ENCODE data around the gene SUMO1.
A peak's percentile ranks its signal among the peaks of the same experiment; 100 is the strongest.
"Not testable (repeated sequence)": the region's sequence is repeated elsewhere in the genome, so short reads cannot be mapped to it uniquely, and the experiment has no call there.

SUMO1 gene

DNA sequence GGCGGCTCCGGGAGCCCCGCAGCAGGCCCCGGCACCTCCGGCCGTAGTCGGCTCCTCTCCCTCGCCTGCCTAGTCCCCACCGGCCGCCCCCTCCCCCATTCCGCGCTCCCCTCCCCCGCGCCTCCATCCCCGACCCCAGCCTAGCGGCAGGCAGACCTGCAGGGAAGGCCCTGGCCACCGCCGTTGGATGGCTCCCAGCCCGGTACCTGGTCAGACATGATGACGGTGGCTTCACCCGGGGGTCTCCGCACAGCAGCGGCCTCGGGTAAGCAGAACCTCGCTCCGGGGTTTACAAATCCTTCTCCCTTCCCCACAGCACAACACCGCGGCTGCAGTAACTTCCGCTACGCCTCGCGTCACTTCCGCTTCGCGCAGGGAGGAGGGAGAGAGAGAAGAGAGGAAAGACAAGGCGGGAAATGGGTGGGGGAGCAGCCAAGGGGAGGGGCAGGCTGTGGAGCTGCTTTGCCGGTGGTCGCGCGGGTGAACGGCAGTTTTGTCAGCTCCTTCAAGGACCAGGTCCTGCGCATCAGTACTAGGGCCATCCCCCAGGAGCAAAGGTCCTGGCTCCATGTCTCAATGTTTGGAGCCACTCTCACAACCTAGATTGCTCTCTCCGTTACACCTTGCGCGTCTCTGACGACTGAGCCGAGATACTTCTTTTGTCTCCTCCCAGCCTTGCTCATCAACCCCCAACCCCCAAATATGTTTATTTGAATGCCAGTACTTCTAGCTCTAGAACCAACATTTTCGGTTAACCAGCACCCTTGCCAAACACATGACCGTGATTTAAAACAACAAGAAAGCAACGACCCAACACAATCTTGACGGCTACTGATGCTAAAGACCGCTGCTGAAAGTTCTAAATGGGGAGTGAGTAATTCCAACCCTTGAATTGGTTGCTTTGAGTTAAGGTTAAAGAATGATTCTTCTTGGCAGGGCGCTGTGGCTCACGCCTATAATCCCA is at the start of gene SUMO1:
Gene SUMO1 (minus strand): TSS at position 364 of the 964 bp plus-strand sequence. CDS start 146 bp downstream, at position 218.
- DNase-seq (ENCODE audit: low spot score), result peak; percentile 71

DNA sequence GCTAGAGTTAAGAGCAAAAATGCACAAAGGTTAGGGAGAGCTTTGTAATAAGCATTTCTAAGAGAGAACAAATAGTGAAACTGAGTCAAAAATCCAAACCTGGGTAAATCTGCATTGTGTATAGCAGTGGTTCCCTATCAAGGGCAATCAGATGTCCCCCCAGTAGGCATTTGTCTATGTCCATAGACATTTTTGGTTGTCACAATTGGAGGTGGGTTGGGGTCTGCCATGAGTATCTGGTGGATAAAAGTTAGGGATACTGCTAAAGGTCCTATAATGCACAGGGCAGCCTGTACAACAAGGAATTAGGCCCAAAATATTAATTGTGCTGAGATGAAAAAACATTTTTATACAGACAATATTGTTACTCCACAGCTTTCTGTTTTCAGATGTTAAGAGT is 48.2 kb upstream of the SUMO1 start:
- DNase-seq (ENCODE audit: low spot score), result no peak

DNA sequence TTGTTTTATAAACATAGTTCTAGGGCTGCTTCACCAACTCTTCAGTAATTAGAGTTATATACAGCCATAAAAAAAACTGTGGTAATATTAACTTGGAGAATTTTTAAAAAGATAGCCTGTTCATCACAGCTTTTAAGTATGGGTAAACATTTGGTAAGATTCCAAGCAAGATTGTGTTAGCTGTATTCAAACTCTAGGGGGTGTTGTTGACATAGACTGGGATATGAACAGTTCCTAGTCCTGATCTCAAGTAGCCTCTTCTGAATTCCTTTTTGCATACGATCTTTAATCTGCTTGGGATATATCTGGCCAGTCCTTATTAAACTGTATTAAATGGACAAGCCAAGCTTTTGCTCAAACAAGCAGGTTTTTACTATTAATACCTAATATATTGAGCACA is 40.5 kb upstream of the SUMO1 start:
- no peak for DNase-seq (ENCODE audit: low spot score)

DNA sequence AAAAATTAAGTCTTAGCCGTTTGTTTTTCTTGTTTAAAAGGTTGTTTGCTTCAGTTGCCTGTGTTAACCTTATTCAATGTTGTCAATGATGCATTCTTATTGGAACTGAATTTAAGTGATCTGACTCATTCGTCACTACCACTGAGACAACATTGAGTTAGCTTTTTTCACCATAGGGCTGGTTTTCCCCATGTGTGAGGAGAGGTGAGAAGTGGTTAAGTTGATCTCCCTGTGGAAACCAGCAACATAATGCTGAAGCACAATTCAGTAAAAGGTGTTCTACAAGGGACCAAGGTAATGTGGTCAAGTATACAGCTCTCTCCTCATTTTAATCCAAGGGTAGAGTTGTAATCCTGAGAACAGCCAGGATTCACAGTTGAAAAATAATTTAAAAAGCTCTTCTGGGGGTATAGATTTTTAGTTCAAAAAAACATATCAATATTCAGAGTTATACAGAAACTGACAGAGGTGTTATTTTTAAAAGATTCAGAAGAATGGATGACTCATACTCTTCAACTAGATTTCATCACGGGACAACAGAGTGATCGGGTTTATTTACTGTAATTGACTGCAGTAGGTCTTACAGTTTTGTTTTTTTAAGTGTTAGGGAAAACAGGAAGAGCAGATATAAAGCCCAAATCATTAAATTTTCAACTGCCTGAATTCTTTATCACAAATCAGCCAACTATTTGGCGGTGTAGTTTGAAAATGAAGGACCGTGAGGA is 39.8 kb upstream of the SUMO1 start:
- DNase-seq (ENCODE audit: low spot score), result no peak

DNA sequence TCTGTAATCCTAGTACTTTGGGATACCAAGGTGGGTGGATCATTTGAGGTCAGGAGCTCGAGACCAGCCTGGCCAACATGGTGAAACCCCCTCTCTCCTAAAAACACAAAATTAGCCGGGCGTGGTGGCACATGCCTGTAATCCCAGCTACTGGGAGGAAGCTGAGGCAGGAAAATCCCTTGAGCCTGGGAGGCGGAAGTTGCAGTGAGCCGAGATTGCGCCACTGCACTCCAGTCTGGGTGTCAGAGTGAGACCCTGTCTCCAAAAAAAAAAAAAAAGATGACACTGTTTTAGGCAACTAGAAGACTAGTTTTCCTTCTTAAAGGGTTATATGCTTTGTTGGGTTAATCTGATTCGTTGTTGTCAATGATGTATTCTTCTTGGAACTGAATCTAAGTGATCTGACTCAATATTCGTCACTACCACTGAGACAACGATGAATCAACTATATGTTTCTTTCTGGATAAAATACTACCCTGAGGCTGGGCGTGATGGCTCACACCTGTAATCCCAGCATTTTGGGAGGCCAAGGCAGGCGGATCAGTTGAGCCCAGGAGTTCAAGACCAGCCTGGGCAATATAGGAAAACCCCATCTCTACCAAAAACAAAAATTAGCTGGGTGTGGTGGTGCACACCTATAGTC is 37.8 kb upstream of the SUMO1 start:
- not testable (repeated sequence) for DNase-seq (ENCODE audit: low spot score)

DNA sequence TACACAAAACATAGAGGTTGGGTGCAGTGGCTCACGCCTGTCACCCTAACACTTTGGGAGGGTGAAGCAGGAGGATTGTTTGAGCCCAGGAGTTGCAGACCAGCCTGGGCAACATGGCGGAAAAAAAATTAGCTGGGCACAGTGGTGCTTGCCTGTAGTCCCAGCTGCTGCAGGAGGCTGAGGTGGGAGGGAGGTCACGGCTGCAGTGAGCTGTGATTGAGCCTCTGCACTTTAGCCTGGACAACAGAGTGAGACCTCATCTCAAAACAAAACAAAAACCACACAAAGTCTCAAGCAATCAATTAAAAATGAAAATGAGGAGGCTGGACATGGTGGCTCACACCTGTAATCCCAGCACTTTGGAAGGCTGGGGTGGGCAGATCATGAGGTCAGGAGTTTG is 32.1 kb upstream of the SUMO1 start:
- DNase-seq (ENCODE audit: low spot score), result no peak

DNA sequence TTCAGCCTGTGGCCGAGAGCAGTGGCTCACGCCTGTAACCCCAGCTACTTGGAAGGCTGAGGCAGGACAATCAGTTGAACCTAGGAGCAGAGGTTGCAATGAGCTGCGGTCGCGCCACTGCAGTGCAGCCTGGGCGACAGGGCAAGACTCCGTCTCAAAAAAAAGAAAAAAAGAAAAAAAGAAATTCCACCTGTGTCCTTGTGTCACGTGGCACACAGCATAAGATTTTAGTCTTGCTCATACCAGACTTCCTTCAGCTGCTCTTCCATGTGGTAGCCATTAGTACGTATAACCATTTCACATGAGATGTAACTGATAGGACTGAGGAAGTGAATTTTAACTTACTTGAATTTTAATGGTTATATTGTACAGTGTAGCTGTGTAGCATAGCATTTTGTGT is 31.2 kb upstream of the SUMO1 start:
- no peak for DNase-seq (ENCODE audit: low spot score)

DNA sequence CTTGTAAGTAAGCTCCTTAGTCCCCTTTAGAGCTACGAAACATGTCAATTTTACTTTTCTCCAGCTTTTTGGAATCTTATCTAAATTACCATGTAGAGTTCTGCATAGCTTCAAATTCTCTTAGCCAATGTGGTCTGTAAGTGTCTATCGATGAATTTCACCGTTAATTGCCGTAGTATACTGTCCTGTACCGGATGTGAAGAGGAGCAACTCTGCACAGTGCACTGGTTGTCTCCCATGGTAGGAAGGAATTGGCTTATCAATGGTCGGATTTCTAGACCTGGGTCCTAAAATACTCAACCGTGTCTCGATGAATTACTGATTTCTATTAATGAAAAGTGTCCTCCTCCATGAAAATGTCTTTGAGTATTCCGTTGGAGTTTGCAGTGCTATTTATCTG is 29.1 kb upstream of the SUMO1 start:
- no peak for DNase-seq (ENCODE audit: low spot score)

DNA sequence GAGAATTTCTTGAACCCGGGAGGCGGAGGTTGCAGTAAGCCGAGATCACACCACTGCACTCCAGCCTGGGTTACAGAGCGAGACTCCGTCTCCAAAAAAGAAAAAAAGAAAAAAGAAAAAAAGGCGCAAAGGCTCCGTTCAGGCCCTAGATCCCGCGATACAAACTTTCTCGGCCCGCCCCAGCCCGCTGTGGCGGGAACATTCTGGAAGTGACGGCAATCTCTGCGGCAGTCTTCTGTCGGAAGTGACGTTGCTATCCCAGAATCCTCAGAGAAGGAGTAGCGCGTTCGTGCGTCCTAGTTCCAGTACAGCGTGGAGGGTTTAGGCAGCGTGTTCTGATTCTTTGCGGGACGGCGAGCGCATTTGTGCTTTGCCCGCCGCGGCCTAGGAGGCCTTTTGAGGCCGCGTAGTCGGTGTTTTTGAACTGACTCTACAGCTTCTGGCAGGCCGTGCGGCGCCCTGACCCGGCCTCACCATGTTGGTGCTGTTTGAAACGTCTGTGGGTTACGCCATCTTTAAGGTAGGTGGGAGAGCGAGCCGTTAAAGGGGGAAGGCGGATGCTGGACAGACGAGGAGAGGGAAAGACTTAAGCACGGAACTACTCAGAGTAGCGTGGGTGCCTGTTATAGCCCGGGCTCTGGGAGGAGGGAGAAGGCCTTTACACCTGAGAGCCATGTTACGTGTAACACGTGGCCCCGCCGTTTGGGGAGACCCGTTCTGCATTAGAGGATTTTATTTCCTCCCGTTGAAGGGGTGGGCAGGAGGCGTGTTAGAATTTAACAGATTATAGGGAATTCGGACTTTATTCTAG is 27.3 kb upstream of the SUMO1 start, which contains the start of gene NOP58:
Gene NOP58 (plus strand): TSS at position 297 of the 811 bp plus-strand sequence. CDS start 179 bp downstream, at position 476.
- peak; percentile 93 for DNase-seq (ENCODE audit: low spot score)

DNA sequence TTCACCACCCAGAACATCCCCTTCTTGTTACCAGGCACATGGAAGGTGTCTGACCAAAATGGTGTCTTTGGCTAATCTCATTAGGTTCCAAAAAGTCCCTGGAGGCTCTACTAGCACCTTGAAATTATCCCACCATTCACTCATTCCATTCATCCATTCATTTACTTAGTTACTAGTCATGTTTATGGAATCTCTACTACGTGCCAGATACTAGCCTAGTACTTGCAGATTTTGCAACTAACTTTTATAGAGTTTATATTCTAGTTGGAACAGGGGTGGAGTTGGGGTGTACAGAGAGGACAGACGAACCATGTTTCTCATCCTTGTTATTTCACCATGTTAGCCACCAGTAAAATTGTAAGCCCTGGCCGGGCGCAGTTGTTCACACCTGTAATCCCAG is 23.1 kb upstream of the SUMO1 start:
- no peak for DNase-seq (ENCODE audit: low spot score)

DNA sequence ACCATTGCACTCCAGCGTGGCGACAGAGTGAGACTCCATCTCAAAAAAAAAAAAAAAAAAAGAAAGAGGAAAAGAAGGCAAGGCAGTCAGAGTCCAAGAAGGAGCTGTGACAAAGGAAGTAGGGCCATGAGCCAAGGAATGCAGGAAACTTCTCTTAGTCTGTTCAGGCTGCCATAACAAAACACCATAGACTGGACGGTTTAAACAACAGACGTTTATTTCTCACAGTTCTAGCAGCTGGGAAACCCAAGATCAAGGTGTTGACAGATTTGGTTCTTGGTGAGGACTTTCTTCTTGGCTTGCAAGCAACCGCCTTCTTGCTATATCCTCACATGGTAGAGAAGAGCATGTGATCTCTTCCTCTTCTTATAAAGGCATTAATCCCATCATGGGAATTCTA is 13.1 kb upstream of the SUMO1 start:
- DNase-seq (ENCODE audit: low spot score), result no peak

DNA sequence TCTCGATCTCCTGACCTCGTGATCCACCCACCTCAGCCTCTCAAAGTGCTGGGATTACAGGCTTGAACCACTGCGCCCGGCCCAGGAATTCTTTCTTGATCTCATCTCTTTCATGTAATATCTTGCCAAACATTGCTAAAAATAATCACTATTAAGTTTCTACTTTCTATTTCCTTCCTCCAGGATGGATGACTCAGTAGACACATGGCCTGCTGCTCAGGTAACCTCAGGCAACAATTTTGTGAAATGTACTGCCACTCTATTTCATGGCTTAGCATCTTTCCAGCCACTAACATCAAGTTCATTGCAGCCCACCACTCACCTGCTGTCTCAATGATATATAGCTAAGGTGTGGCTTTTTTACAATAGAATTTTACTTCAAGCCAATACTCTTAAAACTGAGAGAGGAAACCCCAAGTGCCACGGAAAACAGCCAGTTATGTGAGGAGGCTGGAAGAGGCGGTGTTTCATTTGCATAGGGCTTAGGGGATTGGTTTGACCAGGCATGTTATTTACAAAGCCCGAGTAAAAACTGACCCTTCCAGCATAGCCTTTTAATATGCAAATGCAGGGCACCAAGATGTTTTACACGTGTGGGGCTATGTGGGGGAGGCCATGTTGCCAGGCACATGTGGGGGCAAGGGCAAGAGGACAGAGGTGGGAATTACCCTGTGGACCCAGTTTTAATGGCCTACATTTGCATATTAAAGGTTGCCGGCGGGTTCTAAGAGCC is 11.3 kb upstream of the SUMO1 start:
- no peak for DNase-seq (ENCODE audit: low spot score)

DNA sequence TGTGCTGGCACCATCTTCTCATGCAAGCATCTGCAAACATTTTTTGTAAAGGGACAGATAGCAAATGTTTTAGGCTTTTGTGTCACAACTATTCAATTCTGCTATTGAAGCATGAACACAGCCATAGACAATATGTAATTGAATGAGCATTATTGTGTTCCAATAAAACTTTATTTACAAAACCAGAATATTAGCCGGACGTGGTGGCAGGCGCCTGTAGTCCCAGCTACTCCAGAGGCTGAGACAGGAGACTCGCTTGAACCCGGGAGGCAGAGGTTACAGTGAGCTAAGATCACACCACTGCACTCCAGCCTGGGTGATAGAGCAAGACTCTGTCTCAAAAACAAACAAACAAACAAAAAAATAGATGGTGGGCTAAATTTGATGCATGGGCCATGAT is 9.3 kb upstream of the SUMO1 start:
- DNase-seq (ENCODE audit: low spot score), result not testable (repeated sequence)

DNA sequence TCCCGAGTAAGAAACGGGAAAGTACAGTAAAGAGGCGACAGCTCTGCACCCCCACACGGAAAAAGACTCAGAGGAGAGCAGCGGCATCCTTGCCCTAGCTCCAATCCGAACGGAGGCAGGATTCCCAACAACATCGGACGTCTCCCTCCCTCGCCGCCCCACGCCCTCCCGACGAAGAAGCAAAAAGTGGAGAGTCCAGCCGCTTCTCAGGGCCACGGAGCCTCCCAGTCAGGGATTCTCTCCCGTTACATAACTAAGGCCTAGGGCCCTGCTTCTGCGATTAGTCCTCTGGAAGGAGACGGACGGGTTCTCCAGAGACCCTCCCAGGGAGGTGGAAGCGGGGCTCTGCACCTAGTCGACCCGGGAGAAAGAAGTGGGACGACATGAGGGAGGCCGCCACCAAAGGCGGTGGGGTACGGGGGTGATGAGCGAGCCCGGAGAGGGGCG is 587 bp downstream of the SUMO1 start:
- DNase-seq (ENCODE audit: low spot score), result peak; percentile 6

DNA sequence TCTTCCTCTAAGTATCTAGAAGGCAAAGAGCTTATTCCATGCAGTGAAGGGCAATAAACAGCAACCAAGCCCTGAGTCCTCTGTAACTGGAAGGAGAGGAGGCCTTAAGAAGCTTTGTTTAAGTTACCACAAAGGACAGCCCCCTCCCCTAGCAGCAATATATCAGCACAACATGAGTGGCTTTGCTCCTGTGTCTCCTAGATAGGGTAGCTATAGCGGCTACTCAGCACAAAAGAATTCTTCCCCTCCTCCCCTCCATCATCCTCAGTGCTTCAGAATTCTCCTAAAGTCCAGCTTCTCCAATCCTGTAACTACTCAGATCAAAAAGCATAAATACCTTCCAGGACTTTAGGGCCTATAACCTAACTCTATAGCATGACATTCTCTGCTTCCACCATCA is 16.5 kb downstream of the SUMO1 start:
- DNase-seq (ENCODE audit: low spot score), result no peak

DNA sequence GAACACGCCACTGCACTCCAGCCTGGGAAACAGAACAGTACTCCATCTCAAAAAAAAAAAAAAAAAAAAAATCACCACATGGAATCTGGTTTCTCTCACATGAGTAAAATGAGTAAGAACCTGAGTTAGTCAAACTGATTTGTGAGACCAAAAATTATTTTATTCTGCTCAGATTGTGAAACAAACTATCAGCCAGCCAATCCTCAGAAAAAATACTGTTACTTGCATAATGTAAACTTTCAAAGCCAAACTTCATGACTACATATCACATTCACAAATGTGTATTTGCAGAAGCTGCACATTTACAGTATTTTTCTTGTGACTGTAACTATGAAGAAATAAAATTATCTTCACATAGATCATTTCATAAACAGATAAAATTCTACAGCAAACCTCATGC is 23.2 kb downstream of the SUMO1 start:
- DNase-seq (ENCODE audit: low spot score), result no peak

DNA sequence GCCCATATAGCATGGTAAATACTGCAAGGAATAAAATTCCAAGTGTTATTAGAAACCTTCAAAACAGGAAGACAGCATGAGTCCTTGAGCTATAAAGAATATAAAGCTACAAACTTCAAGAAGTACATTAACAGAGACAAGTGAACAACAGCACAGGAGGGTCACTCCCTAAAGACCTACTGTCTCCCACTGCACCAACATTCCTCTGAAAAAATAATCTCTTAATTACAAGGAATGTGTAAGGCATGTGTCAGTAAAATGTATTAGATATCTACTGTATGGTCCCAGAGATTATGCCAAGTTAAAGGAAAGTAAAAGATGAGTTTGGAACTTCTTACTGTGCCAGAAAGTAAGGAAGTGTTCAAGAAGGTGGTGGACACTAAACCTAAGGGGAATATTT is 29.9 kb downstream of the SUMO1 start:
- no peak for DNase-seq (ENCODE audit: low spot score)

DNA sequence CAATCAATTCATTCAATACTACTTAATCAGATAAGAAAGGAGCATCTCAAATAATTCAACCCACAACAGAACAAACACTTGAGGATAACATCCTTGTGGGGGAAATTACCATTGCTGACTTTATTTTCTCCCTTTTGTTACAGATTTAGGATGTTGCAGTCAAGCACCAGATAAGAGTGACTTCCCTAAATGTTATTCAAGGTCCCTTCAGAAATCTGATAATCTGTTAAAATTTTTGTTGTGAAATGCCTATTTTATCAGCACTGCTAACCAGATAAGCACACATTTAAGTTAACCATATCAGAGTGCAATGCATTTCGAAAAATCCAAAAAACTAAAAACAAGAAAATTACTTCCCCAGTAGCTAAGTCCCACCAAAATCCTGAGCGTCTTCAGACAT is 33.5 kb downstream of the SUMO1 start:
- DNase-seq (ENCODE audit: low spot score), result no peak

DNA sequence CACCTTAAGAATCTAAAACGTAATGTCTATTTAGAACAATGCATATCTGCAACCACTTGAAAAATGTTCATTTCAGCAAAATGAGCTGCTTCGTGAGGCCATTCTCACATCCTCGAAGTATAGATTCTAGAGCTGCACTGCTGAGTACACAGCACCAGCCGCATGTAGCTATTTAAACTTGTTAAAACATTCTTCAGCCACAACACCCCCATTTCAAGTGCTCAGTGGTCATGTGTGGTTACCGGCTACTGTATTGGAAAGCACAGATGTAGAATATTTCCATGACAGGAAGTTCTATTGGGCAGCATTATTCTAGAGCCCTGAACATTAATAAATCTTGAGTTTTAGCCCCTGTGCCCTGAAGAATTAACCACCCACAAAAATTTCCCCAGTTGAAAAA is 35.0 kb downstream of the SUMO1 start:
- no peak for DNase-seq (ENCODE audit: low spot score)

DNA sequence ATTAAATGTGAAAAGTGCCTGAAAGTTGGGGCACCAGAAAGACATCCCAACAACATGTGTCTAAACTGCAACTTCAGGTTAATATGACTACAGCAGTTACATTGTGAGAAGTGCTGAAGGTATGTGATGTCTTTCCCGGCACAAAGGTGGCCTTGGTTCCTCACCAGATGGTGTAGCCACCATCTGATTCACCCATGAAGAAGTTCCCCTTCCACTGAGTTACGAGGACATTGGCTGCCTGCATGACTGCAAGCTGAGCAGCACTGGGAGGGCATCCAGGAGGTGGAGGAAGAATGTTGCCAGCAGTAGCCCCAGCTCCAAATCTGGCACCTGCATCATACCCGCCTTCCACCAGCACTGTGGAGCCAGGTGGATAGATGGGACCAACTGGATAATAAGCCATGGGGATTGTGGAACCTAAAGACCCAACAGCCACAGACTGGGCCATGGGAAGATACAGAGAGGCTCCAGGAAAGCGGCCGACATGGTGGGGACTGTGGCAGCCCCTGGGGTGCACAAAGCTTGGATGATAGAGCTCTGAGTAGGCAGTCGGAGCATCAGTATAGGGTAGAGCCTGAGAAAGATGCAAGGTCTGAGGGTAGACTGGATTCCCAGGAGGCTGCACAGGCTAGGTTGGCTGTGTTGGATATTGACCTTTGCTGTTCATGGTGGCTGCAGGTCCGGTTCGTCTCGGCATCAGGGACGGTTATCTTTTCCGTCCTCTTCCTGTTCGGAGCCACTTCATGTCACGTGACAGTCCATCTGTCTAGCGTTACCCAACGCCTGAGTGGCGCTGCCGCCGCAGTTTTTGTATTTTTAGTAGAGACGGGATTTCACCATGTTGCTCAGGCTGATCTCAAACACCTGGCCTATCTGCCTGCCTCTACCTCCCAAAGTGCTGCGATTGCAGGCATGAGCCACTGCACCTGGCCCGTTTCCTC is 36.9 kb downstream of the SUMO1 start:
- DNase-seq (ENCODE audit: low spot score), result no peak
